GM10847 (cell line): Measurements from ENCODE around the gene C20orf141.

Experiments used
- POLR2A ChIP-seq: IDR thresholded peaks from 2 replicates; pipeline ENCODE4 v1.6.1; 2011; ENCODE audit not compliant: insufficient read length; ENCODE audit errors: extremely low read depth

C20orf141 gene

GRCh38 chr20:2858591-2858990, 43.8 kb downstream of the C20orf141 start:
- no peak for TF ChIP-seq POLR2A

DNA sequence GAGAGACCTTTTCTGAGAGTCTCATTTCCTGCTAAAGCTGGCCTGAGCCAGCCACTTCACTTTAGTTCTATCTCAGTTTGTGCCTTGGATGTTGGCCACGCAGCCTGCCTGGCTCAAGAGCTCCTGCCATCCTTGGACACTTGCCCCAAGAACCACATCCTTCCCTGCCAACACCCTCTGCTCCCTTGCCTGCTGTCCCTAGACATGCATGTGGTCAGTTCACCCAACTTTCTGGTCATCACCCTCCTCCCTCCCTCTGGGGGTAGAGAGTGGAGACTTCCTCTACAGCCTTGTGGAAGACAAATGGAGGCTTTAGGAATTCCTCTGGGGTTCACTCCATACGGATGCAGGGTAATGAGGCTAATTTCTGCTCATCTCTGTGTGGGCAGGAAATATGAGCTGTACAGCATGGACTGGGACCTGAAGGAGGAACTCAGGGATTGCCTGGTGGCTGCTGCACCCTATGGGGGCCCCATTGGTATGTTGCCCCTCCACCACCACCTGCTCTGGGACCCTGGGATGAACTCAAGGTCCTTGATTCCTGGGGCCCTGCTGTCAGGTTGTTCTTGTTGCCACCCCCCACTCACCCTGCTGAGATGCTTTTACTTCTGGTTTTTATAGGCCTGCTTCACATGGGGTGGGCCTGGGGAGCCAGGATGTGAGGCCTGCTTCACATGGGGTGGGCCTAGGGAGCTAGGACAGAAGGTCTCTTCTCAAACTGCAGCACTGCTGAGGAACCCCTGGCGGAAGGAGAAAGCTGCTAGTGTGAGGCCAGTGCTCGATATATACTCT, 44.7 kb downstream of the C20orf141 start:
- no peak for TF ChIP-seq POLR2A

GRCh38 chr20:2864626-2865025, 49.8 kb downstream of the C20orf141 start:
- no peak for TF ChIP-seq POLR2A

- TF ChIP-seq POLR2A, result no peak
These were observed 50.3 kb downstream of the C20orf141 start for GRCh38 chr20:2865101-2865500.
